Testis (tissue), 3 donors: ENCODE measurements around the gene CABCOCO1. TPM values are rescaled to one million over a fixed set of nuclear protein-coding genes. Genes with fewer than 3 reads are reported as not detected.

Experiments used
- DNase-seq: peaks from one replicate; pipeline ENCODE4 v3.0.0-alpha.2; 2019
- H3K27ac ChIP-seq, 2 donors: fragments of 200-600 bp; sonication (generic); one replicate each; pipeline ENCODE4 v1.5.1; 2019
- H3K27me3 ChIP-seq: fragments of 200-600 bp; sonication (generic); one replicate; pipeline ENCODE4 v1.5.1; 2019
- H3K36me3 ChIP-seq: fragments of 200-600 bp; sonication (generic); one replicate; pipeline ENCODE4 v1.5.1; 2017; ENCODE audit warnings: low read depth; ENCODE audit errors: missing control alignments
- H3K4me1 ChIP-seq: fragments of 200-600 bp; sonication (generic); one replicate; pipeline ENCODE4 v1.5.1; 2019
- H3K4me3 ChIP-seq, 2 donors: fragments of 200-600 bp; sonication (generic); one replicate each; pipeline ENCODE4 v1.5.1; 2017 to 2019
- H3K9me3 ChIP-seq: fragments of 200-600 bp; sonication (generic); one replicate; pipeline ENCODE4 v1.5.1; 2017
- CTCF ChIP-seq, 3 experiments: fragments of 450-650 bp in 2 of 3; fragments of 200-600 bp in 1 of 3; sonication (generic) in 1 of 3; IDR thresholded peaks; one replicate each; pipeline ENCODE4 v1.5.1; 2016 to 2019; ENCODE audit warnings: antibody characterized with exemption in 3 of 3, mild to moderate bottlenecking in 2 of 3, moderate library complexity in 1 of 3
- POLR2A ChIP-seq: fragments of 450-650 bp; IDR thresholded peaks from one replicate; pipeline ENCODE4 v1.6.1; 2017; ENCODE audit warnings: antibody characterized with exemption, mild to moderate bottlenecking, moderate library complexity
- WGBS, 2 donors: methylation state at CpG; one replicate each; pipeline ENCODE4 v1.1.5; 2018; 5-methylcytosine and 5-hydroxymethylcytosine counted together
- intact Hi-C: fragments of 100-400 bp; cut with DNase I; formaldehyde crosslinking; loops from one replicate; pipeline ENCODE4 v1.15.1; 2023; ENCODE audit warnings: low total_unique reads
- polyA plus RNA-seq: library from polyadenylated mRNA; stranded (reverse); fragments of 350-450 nt; fragmentation: Illumina TruSeq; extraction: RNeasy Lipid Tissue Mini Kit (QIAGEN cat#74804); gene quantifications from one replicate; pipeline ENCODE4 v1.2.3, GENCODE V29; 2014; ENCODE audit warnings: low read depth, low replicate concordance; ENCODE audit not compliant: insufficient read depth
- total RNA-seq, 2 donors: library from RNA; depleted of rRNA; stranded (reverse); fragments of >200 nt; gene quantifications; one replicate each; pipeline ENCODE4 v1.2.3, GENCODE V29; 2016

CABCOCO1 gene
- total and polyA plus RNA-seq, 3 donors from 2014 or later = 2.5 to 26.0 (median 10.2) TPM

- H3K27ac ChIP-seq = no peak overlapping the region
- H3K9me3 ChIP-seq = no peaks in the 10 kb centered on the region
- no peak for DNase-seq
- H3K27me3 ChIP-seq = no peaks in the 10 kb centered on the region
- no peaks in the 10 kb centered on the region for H3K4me1 ChIP-seq
- TF ChIP-seq POLR2A (no peak), CTCF (IDR thresholded peaks at IDR 0.05) (no peak)
- intact Hi-C loops = no loop called here
- H3K36me3 ChIP-seq = no peaks in the 10 kb centered on the region
- no peak overlapping the region for H3K4me3 ChIP-seq
These were observed 26.8 kb upstream of the CABCOCO1 start for GRCh38 chr10:61635932-61636331.

- WGBS, 2 donors = 77 to 83% methylated on average over 4 of the region's 4 CpGs
- no peaks in the 10 kb centered on the region for H3K4me1 ChIP-seq
- H3K36me3 ChIP-seq = no peaks in the 10 kb centered on the region
These were observed 22.8 kb upstream of the CABCOCO1 start for GRCh38 chr10:61639952-61640351.

GRCh38 chr10:61640856-61641255, 21.9 kb upstream of the CABCOCO1 start:
- Histone ChIP-seq H3K27me3 (no peaks in the 10 kb centered on the region), H3K9me3 (no peaks in the 10 kb centered on the region), H3K27ac (no peak overlapping the region), H3K36me3 (no peaks in the 10 kb centered on the region), H3K4me1 (no peaks in the 10 kb centered on the region), H3K4me3 (no peak overlapping the region)
- TF ChIP-seq CTCF (IDR thresholded peaks at IDR 0.05) (no peak), POLR2A (no peak)
- WGBS, 2 donors = 92 to 100% methylated on average over 3 of the region's 3 CpGs
- no peak for DNase-seq
- intact Hi-C loops = no loop called here

More at GRCh38 chr10:61639952-61640351, 22.8 kb upstream of the CABCOCO1 start:
- Histone ChIP-seq H3K4me3 (no peak overlapping the region), H3K27ac (no peak overlapping the region), H3K27me3 (no peaks in the 10 kb centered on the region), H3K9me3 (no peaks in the 10 kb centered on the region)
- TF ChIP-seq POLR2A (no peak), CTCF (IDR thresholded peaks at IDR 0.05) (no peak)
- intact Hi-C loops = no loop called here
- DNase-seq = no peak

- H3K9me3 ChIP-seq = no peaks in the 10 kb centered on the region
These were observed 20.6 kb upstream of the CABCOCO1 start for GRCh38 chr10:61642150-61642571.

More at GRCh38 chr10:61642150-61642571, 20.6 kb upstream of the CABCOCO1 start:
- intact Hi-C loops = no loop called here
- TF ChIP-seq POLR2A (no peak), CTCF (IDR thresholded peaks at IDR 0.05) (no peak)
- 66 to 67% methylated on average over 2 of the region's 2 CpGs for WGBS, 2 donors
- Histone ChIP-seq H3K4me1 (no peaks in the 10 kb centered on the region), H3K4me3 (no peak overlapping the region), H3K36me3 (no peaks in the 10 kb centered on the region), H3K27me3 (no peaks in the 10 kb centered on the region), H3K27ac (no peak overlapping the region)
- DNase-seq = no peak
